Non-pigmented ciliary epithelial cell (primary cell): ENCODE measurements around the gene LTBP4.

ENCODE experiments used
- DNase-seq: peaks from one replicate; pipeline ENCODE4 v3.0.0-alpha.2; 2010; ENCODE audit warnings: low read depth

LTBP4 gene

GRCh38 chr19:40596608-40597328, 4.4 kb upstream of the LTBP4 start:
- no peak for DNase-seq

- no peak for DNase-seq
These were observed 3.8 kb upstream of the LTBP4 start for GRCh38 chr19:40597329-40597838.

- DNase-seq, result no peak
These were observed 2.9 kb upstream of the LTBP4 start for GRCh38 chr19:40598121-40598917.

DNA sequence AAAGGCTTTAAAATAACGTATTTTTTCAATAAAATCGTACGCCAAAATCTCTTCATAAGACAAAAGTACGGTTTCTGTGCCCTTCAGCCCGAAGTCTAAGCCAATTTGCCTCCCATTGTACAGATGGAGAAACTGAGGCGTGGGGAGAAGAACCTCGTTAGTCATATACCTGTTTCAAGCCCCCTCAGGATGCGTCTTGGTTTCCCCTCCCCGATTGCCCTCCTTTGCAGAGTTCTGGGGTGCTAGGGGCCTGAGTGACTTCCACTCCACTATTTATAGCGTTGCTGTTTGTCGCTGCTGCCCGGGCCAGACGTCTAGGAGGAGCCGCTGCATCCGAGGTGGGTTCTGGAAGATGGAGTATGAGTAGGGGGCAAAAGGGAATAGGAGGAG, 2.3 kb upstream of the LTBP4 start:
- DNase-seq, result no peak

- no peak for DNase-seq
These were observed 1.8 kb upstream of the LTBP4 start for GRCh38 chr19:40599331-40599901.

DNA sequence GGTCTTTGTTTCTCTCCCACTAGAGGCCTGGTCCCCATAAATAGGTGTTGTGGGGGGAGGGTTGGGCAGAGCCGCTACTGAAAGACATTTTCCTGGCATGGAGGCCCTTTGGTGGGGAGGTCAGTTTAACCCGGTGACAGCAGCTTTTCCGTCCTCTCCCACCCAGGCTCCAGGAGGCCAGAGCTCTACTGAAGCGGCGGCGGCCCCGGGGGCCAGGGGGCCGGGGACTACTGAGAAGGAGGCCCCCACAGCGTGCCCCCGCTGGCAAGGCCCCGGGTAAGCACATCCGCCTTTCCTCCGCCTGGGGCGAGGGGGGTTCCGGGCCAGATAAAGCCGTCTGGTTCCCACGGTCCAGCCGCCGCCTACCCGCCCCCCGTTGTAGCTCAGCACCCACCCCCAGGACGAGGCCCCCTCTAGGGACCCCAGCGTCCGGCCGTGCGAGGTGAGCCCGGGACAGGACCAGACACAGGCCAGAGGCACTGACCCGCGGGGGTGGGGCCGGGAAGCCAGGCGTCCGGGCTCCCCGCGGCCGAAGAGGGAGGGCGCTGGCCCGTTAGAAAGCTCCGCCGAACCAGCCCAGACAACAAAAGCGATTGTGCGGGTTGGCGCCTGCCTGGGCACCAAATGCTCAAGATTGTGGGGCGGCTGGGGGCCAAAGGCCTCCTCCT, 1.1 kb upstream of the LTBP4 start:
- DNase-seq, result no peak

- DNase-seq, result no peak
These were observed 517 bp upstream of the LTBP4 start for GRCh38 chr19:40600570-40601133.

DNA sequence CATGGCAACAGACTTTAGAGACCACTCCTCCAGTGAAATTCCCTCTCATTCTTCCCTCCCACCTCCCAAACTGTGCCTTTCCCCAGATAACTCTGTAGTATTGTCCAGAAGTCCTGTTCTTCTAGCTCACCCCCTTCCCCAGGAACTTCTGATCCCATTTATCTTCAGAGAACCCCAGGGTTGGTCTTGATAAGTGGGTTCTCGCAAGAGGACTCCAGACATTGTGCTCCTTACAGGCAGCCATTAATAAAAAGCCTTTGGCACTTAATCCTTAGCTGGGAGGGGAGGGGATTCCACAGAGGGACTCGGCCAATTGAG, 1.9 kb downstream of the LTBP4 start:
- no peak for DNase-seq

GRCh38 chr19:40603389-40604170, 2.4 kb downstream of the LTBP4 start:
- peak; percentile 80 for DNase-seq

GRCh38 chr19:40604171-40604646, 3.0 kb downstream of the LTBP4 start:
- no peak for DNase-seq

DNA sequence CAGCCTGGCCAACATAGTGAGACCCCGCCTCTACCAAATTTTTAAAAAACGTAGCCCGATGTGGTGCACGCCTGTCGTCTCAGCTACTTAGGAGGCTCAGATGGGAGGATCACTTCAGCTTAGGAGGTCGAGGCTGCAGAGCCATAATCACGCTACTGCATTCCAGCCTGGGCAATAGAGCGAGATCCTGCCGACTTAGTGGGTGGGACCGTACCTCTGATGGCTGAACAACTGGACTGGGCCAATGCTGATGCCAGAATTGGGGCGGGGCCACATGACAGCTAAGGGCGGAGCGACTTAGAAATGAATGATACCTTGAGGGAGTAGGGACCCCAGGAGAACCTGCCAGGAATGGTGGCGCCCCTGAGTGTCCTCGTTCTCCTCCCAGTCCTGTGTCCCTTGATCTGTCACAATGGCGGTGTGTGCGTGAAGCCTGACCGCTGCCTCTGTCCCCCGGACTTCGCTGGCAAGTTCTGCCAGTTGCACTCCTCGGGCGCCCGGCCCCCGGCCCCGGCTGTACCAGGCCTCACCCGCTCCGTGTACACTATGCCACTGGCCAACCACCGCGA, 3.6 kb downstream of the LTBP4 start:
- no peak for DNase-seq

GRCh38 chr19:40605216-40605971, 4.2 kb downstream of the LTBP4 start:
- DNase-seq, result no peak

DNA sequence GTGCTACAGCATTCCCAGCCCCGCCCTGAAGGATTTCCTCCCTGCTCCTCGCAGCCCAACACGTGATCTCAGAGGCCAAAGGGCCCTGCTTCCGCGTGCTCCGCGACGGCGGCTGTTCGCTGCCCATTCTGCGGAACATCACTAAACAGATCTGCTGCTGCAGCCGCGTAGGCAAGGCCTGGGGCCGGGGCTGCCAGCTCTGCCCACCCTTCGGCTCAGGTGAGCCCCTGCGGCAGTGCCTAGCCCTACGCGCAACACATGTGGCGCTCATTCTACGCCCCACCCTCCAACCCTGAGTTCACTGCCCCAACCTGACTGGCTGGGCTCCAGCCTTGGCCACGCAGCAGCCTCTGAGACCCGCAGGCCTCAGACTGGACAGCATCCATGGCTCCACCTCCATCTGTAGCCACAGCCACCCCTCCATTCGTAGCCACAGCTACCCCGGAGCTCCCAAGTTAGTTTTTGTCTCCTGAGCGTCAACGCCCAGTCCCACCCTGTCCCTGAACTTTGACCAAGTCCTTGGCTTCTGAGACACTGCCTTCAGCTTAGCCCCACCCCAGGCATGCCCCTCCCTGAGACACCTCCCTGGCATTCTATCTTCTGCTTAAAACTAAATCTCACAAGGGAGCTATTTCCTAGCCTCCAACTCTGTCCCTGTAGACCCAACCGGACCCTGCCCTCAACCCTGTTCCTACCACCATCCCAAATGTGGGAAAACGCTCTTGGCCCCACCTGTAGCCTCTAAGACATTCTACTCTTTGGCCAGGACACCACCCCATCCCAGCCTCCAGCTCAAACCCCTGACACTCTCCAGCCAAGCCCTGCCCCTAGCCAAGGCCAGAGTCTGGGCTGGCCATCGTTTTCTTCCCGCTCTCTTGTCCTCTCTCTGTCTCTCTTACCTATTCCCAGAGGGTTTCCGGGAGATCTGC, 6.4 kb downstream of the LTBP4 start:
- DNase-seq, result no peak

- no peak for DNase-seq
These were observed 7.1 kb downstream of the LTBP4 start for GRCh38 chr19:40608240-40608621.

DNA sequence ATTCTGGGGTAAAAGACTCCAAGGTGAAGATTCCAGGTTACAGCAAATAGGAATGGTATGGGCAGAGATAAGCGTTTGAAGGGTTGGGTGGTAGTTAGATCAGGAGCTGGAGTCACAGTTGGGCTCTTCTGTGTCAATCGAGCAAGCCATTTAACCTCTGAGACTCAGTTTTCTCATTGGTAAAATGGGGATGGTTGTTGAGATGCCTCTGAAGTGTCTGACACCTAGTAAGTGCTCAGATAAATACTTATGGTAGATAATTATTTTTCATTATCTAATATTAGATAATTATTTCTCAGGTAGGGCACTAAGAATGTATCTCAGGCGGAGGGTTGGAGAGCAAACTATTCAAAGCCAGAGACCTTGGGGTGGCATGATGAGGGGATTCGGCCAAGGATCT, 7.8 kb downstream of the LTBP4 start:
- DNase-seq, result no peak

- no peak for DNase-seq
These were observed 8.6 kb downstream of the LTBP4 start for GRCh38 chr19:40609561-40610395.

GRCh38 chr19:40610396-40611064, 9.4 kb downstream of the LTBP4 start:
- no peak for DNase-seq

GRCh38 chr19:40611096-40611495, 9.9 kb downstream of the LTBP4 start:
- DNase-seq, result no peak
